ENCODE data around the gene MNAT1. TPM values are rescaled to one million over a fixed set of nuclear protein-coding genes. Genes with fewer than 3 reads are reported as not detected.

Gene MNAT1
- total and polyA plus RNA-seq, 2 experiments from 2014 or later, result 34.4 to 60.9 TPM

- 28% methylated on average over 2 of the region's 2 CpGs for WGBS (ENCODE audit: low lambda C conversion rate, missing lambda C conversion rate)
- Histone ChIP-seq H3K4me1 (ENCODE audit: insufficient read depth) (peaks cover 4% of the 10 kb centered on the region), H2AFZ (no peak overlapping the region), H3K9me2 (replicated peaks; ENCODE audit: insufficient read depth) (no peaks in the 10 kb centered on the region), H3K27ac (no peak overlapping the region), H3K4me3 (no peak overlapping the region), H3K79me2 (peaks cover 4% of the 10 kb centered on the region), H3K9me3 (ENCODE audit: low read depth) (no peaks in the 10 kb centered on the region), H4K20me1 (ENCODE audit: insufficient read depth, poor library complexity, severe bottlenecking) (no peaks in the 10 kb centered on the region), H3K27me3 (no peaks in the 10 kb centered on the region), H3K4me2 (no peak overlapping the region), H3K36me3 (replicated peaks; ENCODE audit: insufficient read depth, low read depth) (no peaks in the 10 kb centered on the region)
- TF ChIP-seq, protein P1, sequence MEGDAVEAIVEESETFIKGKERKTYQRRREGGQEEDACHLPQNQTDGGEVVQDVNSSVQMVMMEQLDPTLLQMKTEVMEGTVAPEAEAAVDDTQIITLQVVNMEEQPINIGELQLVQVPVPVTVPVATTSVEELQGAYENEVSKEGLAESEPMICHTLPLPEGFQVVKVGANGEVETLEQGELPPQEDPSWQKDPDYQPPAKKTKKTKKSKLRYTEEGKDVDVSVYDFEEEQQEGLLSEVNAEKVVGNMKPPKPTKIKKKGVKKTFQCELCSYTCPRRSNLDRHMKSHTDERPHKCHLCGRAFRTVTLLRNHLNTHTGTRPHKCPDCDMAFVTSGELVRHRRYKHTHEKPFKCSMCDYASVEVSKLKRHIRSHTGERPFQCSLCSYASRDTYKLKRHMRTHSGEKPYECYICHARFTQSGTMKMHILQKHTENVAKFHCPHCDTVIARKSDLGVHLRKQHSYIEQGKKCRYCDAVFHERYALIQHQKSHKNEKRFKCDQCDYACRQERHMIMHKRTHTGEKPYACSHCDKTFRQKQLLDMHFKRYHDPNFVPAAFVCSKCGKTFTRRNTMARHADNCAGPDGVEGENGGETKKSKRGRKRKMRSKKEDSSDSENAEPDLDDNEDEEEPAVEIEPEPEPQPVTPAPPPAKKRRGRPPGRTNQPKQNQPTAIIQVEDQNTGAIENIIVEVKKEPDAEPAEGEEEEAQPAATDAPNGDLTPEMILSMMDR (IDR thresholded peaks at IDR 0.05; ENCODE audit: poor library complexity), result no peak
- TF ChIP-seq EZH2 (IDR thresholded peaks at IDR 0.05; ENCODE audit: borderline replicate concordance), result no peak
- no peak for TF ChIP-seq EZH2phosphoT487 (IDR thresholded peaks at IDR 0.05; ENCODE audit: low read depth, severe bottlenecking, unreplicated experiment)
- no peak for DNase-seq (ENCODE audit: low spot score)
Measured at GRCh38 chr14:60971271-60971670, 236.7 kb downstream of the MNAT1 start.

DNA sequence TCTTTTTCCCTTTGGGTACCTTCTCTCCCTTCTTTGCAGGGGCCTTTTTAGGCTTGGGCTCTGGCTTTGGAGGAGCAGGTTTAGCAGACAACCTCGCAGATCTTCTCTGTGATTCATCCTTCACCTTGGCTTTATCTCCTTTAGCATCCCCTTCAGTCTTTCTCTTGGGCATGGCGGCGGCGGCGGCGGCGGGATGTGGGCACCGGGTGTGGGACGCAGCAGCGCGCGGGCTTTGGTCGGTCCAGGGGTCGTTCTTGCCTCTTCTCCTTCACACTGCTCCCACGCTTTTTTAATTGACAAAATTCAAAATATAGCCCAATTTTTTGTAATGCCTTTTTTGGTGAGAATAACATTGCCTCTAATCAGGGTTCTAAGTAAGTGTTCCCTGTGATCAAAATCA is 237.7 kb downstream of the MNAT1 start:
- H3K4me2 ChIP-seq, result no peak overlapping the region
- H3K9me2 ChIP-seq (replicated peaks; ENCODE audit: insufficient read depth), result no peaks in the 10 kb centered on the region
- no peaks in the 10 kb centered on the region for H4K20me1 ChIP-seq (ENCODE audit: insufficient read depth, poor library complexity, severe bottlenecking)
- 97% methylated on average over 15 of the region's 15 CpGs for WGBS (ENCODE audit: low lambda C conversion rate, missing lambda C conversion rate)
- H3K36me3 ChIP-seq (replicated peaks; ENCODE audit: insufficient read depth, low read depth), result no peaks in the 10 kb centered on the region
- DNase-seq (ENCODE audit: low spot score), result no peak
- TF ChIP-seq EZH2 (IDR thresholded peaks at IDR 0.05; ENCODE audit: borderline replicate concordance) (no peak), EZH2phosphoT487 (IDR thresholded peaks at IDR 0.05; ENCODE audit: low read depth, severe bottlenecking, unreplicated experiment) (no peak)
- TF ChIP-seq, protein P1 (IDR thresholded peaks at IDR 0.05; ENCODE audit: poor library complexity), result no peak
- H3K27me3 ChIP-seq, result no peaks in the 10 kb centered on the region
- H2AFZ ChIP-seq, result no peak overlapping the region
- peaks cover 4% of the 10 kb centered on the region for H3K4me1 ChIP-seq (ENCODE audit: insufficient read depth)
- H3K27ac ChIP-seq, result no peak overlapping the region
- H3K9me3 ChIP-seq (ENCODE audit: low read depth), result no peaks in the 10 kb centered on the region
- H3K4me3 ChIP-seq, result no peak overlapping the region
- no peaks in the 10 kb centered on the region for H3K79me2 ChIP-seq

DNA sequence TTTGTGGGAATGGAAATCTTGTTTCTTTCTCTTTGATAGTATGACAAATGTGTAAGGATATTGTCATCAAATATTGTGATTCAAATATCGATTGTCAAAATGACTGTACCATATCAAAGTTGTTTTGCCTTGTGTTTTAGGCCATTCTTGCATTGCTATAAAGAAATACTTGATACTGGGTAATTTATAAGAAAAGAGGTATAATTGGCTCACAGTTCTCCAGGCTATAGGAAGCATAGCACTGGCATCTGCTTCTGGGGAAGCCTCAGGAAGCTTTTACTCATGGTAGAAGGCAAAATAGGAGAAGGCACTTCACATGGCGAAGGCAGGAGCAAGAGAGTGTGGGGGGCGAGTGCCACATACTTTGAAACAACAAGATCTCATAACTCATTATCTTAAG is 238.5 kb downstream of the MNAT1 start:
- no peak overlapping the region for H2AFZ ChIP-seq
- H3K79me2 ChIP-seq, result no peaks in the 10 kb centered on the region
- no peak for DNase-seq (ENCODE audit: low spot score)
- H3K36me3 ChIP-seq (replicated peaks; ENCODE audit: insufficient read depth, low read depth), result no peaks in the 10 kb centered on the region
- peaks cover 4% of the 10 kb centered on the region for H3K4me1 ChIP-seq (ENCODE audit: insufficient read depth)
- H3K27ac ChIP-seq, result no peak overlapping the region
- no peaks in the 10 kb centered on the region for H3K9me2 ChIP-seq (replicated peaks; ENCODE audit: insufficient read depth)
- no peaks in the 10 kb centered on the region for H4K20me1 ChIP-seq (ENCODE audit: insufficient read depth, poor library complexity, severe bottlenecking)
- TF ChIP-seq EZH2phosphoT487 (IDR thresholded peaks at IDR 0.05; ENCODE audit: low read depth, severe bottlenecking, unreplicated experiment), result no peak
- H3K27me3 ChIP-seq, result no peaks in the 10 kb centered on the region
- no peak overlapping the region for H3K4me3 ChIP-seq
- WGBS (ENCODE audit: low lambda C conversion rate, missing lambda C conversion rate), result 96% methylated on average over 3 of the region's 3 CpGs
- H3K9me3 ChIP-seq (ENCODE audit: low read depth), result no peaks in the 10 kb centered on the region
- no peak overlapping the region for H3K4me2 ChIP-seq

DNA sequence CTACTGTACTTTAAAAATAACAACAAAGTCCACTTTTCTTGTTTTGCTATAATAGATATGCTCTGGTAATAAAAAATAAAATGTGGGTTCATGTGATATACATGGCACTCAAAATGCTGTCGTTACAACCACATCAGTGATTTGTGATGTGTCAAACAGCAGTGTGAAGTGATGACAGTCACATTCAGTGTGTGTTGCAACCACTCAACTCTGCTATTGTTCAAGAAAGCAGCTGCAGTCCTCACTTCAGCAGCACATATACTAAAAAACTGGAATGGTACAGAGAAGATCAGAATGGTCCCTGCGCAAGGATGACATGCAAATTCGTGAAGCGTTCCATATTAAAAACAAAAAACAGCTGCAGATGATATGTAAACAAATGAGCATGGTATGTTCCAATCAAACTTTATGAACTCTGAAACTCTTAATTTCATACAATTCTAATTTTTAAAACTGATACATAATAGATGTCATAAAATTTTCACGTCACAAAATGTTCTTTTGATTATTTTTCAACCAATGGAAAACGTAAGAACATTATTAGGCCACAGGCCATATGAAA is 239.6 kb downstream of the MNAT1 start:
- WGBS (ENCODE audit: low lambda C conversion rate, missing lambda C conversion rate), result 93% methylated on average over 6 of the region's 6 CpGs

More for the DNA sequence above, 239.6 kb downstream of the MNAT1 start:
- Histone ChIP-seq H3K79me2 (peaks cover 4% of the 10 kb centered on the region), H3K9me3 (ENCODE audit: low read depth) (no peaks in the 10 kb centered on the region), H3K4me1 (ENCODE audit: insufficient read depth) (no peaks in the 10 kb centered on the region), H4K20me1 (ENCODE audit: insufficient read depth, poor library complexity, severe bottlenecking) (no peaks in the 10 kb centered on the region), H3K36me3 (replicated peaks; ENCODE audit: insufficient read depth, low read depth) (no peaks in the 10 kb centered on the region), H3K9me2 (replicated peaks; ENCODE audit: insufficient read depth) (no peaks in the 10 kb centered on the region), H3K27me3 (no peaks in the 10 kb centered on the region), H3K4me2 (no peak overlapping the region), H3K27ac (no peak overlapping the region), H2AFZ (no peak overlapping the region), H3K4me3 (no peak overlapping the region)
- DNase-seq (ENCODE audit: low spot score), result no peak
- TF ChIP-seq EZH2phosphoT487 (IDR thresholded peaks at IDR 0.05; ENCODE audit: low read depth, severe bottlenecking, unreplicated experiment), result no peak
- TF ChIP-seq, protein P1 (IDR thresholded peaks at IDR 0.05; ENCODE audit: poor library complexity), result no peak
- TF ChIP-seq EZH2 (IDR thresholded peaks at IDR 0.05; ENCODE audit: borderline replicate concordance), result no peak

Data from hepatocyte (in vitro differentiated cells).